Common myeloid progenitor, CD34-positive (primary cell): ENCODE measurements around the gene MS4A6A.
"Not testable (repeated sequence)": the region's sequence is repeated elsewhere in the genome, so short reads cannot be mapped to it uniquely, and the experiment has no call there.

Experiments used
- CTCF ChIA-PET: fragments of 350-600 bp; sonication (Branson Sonifier 250); formaldehyde crosslinking; loops from one replicate; lab custom pipeline; 2021; ENCODE audit warnings: antibody characterized with exemption; lab: Charles Lee
- POLR2A ChIA-PET: fragments of 350-600 bp; sonication (Branson Sonifier 250); formaldehyde crosslinking; loops from one replicate; lab custom pipeline; 2021; ENCODE audit warnings: antibody characterized with exemption; lab: Charles Lee
- DNase-seq, 3 donors: peaks; one replicate each; pipeline versions ENCODE4 v3.0.0 to v3.0.0-alpha.2; 2013
- H3K27ac ChIP-seq, 2 experiments: 1 replicate in 1 of 2; 2 replicates in 1 of 2; pipeline ENCODE4 v1.7.0; 2013; ENCODE audit warnings: inconsistent platforms in 2 of 2, low read length in 2 of 2, mild to moderate bottlenecking in 2 of 2, low read depth in 1 of 2, moderate library complexity in 1 of 2; ENCODE audit not compliant: severe bottlenecking in 2 of 2, insufficient read depth in 1 of 2, poor library complexity in 1 of 2
- H3K27me3 ChIP-seq, 5 experiments: replicated peaks in 2 of 5; 1 replicate in 3 of 5; 2 replicates in 2 of 5; pipeline versions ENCODE4 v1.6.1 to v1.7.0; 2013; ENCODE audit warnings: low read length in 4 of 5, mild to moderate bottlenecking in 2 of 5, moderate library complexity in 2 of 5, inconsistent platforms in 1 of 5; ENCODE audit not compliant: insufficient read depth in 5 of 5, control insufficient read depth in 4 of 5
- H3K36me3 ChIP-seq, 4 experiments: 1 replicate in 2 of 4; 2 replicates in 2 of 4; pipeline versions ENCODE4 v1.6.1 to v1.7.0; 2013; ENCODE audit warnings: low read length in 3 of 4, control low read depth in 1 of 4, mild to moderate bottlenecking in 1 of 4; ENCODE audit not compliant: control insufficient read depth in 4 of 4, insufficient read depth in 4 of 4
- H3K4me1 ChIP-seq, 4 experiments: 1 replicate in 3 of 4; 2 replicates in 1 of 4; pipeline versions ENCODE4 v1.6.1 to v1.7.1; 2013; ENCODE audit warnings: low read length in 3 of 4, mild to moderate bottlenecking in 3 of 4, control low read depth in 1 of 4, inconsistent platforms in 1 of 4, moderate library complexity in 1 of 4; ENCODE audit not compliant: control insufficient read depth in 4 of 4, insufficient read depth in 4 of 4; ENCODE audit errors: control extremely low read depth in 1 of 4
- H3K4me3 ChIP-seq, 7 experiments: 1 replicate in 4 of 7; 2 replicates in 3 of 7; pipeline versions ENCODE4 v1.5.1 to v1.7.0; 2013; ENCODE audit warnings: mild to moderate bottlenecking in 7 of 7, low read length in 6 of 7, moderate library complexity in 6 of 7, inconsistent platforms in 2 of 7, low read depth in 2 of 7, control low read depth in 1 of 7; ENCODE audit not compliant: insufficient read depth in 4 of 7, control insufficient read depth in 1 of 7; ENCODE audit errors: extremely low read depth in 1 of 7
- H3K9me3 ChIP-seq, 5 experiments: 1 replicate in 4 of 5; 2 replicates in 1 of 5; pipeline versions ENCODE4 v1.6.1 to v1.7.1; 2013; ENCODE audit warnings: low read length in 4 of 5, mild to moderate bottlenecking in 2 of 5, inconsistent platforms in 1 of 5, low read depth in 1 of 5, moderate library complexity in 1 of 5; ENCODE audit not compliant: control insufficient read depth in 4 of 5, insufficient read depth in 2 of 5; ENCODE audit errors: control extremely low read depth in 1 of 5
- WGBS: methylation state at CpG from one replicate; pipeline ENCODE4 v1.1.5; 2013; ENCODE audit not compliant: insufficient coverage; 5-methylcytosine and 5-hydroxymethylcytosine counted together

MS4A6A gene

GRCh38 chr11:60195923-60196368, 13.1 kb upstream of the MS4A6A start:
- peaks cover 5 to 16% (median 14%) of the 10 kb centered on the region in 4 experiments for H3K4me1 ChIP-seq
- no peak for DNase-seq
- ChIA-PET POLR2A (no interaction called here), CTCF (no interaction called here)
- H3K27ac ChIP-seq, result no peak overlapping the region
- no peak overlapping the region for H3K4me3 ChIP-seq
- no peaks in the 10 kb centered on the region for H3K36me3 ChIP-seq
- H3K9me3 ChIP-seq, result peaks cover 2 to 12% (median 6%) of the 10 kb centered on the region in 5 experiments
- H3K27me3 ChIP-seq, result no peaks in the 10 kb centered on the region
- WGBS, result 58% methylated on average over 2 of the region's 4 CpGs

GRCh38 chr11:60194511-60194910, 11.6 kb upstream of the MS4A6A start:
- no peak overlapping the region for H3K4me3 ChIP-seq
- CTCF ChIA-PET, result interaction anchor here (1.0 to 1.6 kb wide), 2 partner anchors 11 to 15 kb away, joined by 3 to 6 read pairs; partner anchors contain the start of gene MS4A6A
- H3K27ac ChIP-seq, result peak overlapping the region in 1 of 2 experiments; percentile 63
- POLR2A ChIA-PET, result no interaction called here
- H3K4me1 ChIP-seq, result peaks cover 5 to 16% (median 14%) of the 10 kb centered on the region in 4 experiments
- H3K27me3 ChIP-seq, result no peaks in the 10 kb centered on the region
- H3K9me3 ChIP-seq, result peaks cover 2 to 12% (median 6%) of the 10 kb centered on the region in 5 experiments
- H3K36me3 ChIP-seq, result no peaks in the 10 kb centered on the region
- 90% methylated on average over 3 of the region's 3 CpGs for WGBS
- no peak for DNase-seq

DNA sequence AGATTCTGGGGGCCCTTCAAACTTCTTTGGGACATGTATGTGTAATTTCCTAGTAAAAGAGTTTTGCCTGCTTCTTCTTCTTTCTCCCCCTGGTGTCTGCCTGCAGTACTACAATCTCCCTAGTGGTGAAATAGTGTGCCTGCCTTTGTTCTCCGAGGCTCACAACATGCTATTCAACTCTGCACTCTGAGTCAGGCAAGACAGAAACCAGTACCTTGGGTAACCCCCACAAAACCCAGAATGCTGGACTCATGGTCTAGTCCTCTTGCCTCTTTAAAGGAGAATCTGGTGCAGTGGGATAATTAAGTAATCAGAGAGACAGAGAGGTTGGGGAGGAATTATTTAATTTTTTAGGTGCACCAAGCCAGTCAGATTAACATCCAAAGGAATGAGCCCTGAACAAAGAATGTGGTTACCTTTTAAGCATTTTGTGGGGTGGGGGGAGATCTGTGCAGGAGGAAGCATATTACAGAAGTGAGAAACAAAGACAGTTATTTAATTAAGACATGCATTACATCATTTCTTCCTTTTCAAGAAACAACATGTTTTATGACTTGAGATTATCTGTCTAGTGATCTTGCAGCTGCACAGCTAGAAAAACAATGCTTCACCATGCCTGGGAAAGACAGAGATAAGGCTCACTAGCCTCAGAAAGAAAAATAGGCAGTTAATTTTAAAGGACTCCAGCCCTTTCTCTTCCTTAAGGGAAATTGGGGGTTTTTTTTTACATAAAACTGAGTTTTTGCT, 11.0 kb upstream of the MS4A6A start:
- Histone ChIP-seq H3K27me3 (no peaks in the 10 kb centered on the region), H3K27ac (peak overlapping the region in 1 of 2 experiments; percentile 63), H3K4me1 (peaks cover 5 to 16% (median 14%) of the 10 kb centered on the region in 4 experiments), H3K9me3 (peaks cover 2 to 12% (median 6%) of the 10 kb centered on the region in 5 experiments), H3K36me3 (no peaks in the 10 kb centered on the region), H3K4me3 (no peak overlapping the region)
- ChIA-PET CTCF (interaction anchor here (1.6 kb wide), 1 partner anchor 10 kb away, joined by 6 read pairs; the partner anchor contains the start of gene MS4A6A), POLR2A (no interaction called here)
- no CpG with 5 or more reads among the region's 1 CpG for WGBS
- DNase-seq, result peak; percentile 80 to 90 (median 82)

- DNase-seq, result peak in 2 of 3 donors; percentile 31 to 39
- POLR2A ChIA-PET, H3K27ac ChIP-seq, CTCF ChIA-PET, H3K36me3 ChIP-seq, H3K27me3 ChIP-seq, H3K4me3 ChIP-seq: not testable (repeated sequence)
- Histone ChIP-seq H3K4me1 (peaks cover 5 to 21% (median 14%) of the 10 kb centered on the region in 4 experiments), H3K9me3 (peaks cover 2 to 12% (median 6%) of the 10 kb centered on the region in 5 experiments)
- WGBS, result 90% methylated on average over 2 of the region's 4 CpGs
These were observed 9.7 kb upstream of the MS4A6A start for GRCh38 chr11:60192564-60192963.

DNA sequence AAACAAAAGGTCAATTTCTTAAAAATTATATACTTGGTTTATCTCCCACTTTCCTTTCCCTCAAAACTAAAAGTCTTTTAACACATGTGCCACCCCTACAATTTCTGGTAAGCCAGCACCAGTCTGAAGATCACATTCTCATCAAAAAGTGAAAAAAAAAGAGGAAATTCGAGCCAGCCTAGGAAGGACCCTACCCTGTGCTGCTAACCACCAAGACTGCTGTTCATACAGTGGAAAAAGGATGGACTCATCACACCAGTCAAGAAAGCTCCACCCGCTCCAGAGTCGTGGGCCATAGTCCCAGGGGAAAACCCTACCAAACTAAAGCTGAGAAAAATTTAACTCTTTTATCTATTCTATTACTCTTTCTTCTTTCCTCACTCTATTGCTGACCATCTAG, 5.6 kb upstream of the MS4A6A start:
- H3K36me3 ChIP-seq, POLR2A ChIA-PET, H3K27me3 ChIP-seq, H3K4me3 ChIP-seq, H3K27ac ChIP-seq: not testable (repeated sequence)
- CTCF ChIA-PET, result interaction anchor here (0.7 to 1.3 kb wide), 2 partner anchors 19 to 321 kb away, joined by 3 read pairs; no protein-coding TSS in a partner anchor
- Histone ChIP-seq H3K4me1 (peaks cover 5 to 13% (median 8%) of the 10 kb centered on the region in 4 experiments), H3K9me3 (peaks cover 2 to 20% (median 8%) of the 10 kb centered on the region in 5 experiments)
- peak; percentile 22 to 79 (median 73) for DNase-seq
- 0% methylated on average over 3 of the region's 3 CpGs for WGBS

- POLR2A ChIA-PET, H3K27ac ChIP-seq, DNase-seq, H3K9me3 ChIP-seq, H3K36me3 ChIP-seq, H3K27me3 ChIP-seq, H3K4me3 ChIP-seq, CTCF ChIA-PET: not testable (repeated sequence)
- WGBS, result 100% methylated on average over 1 of the region's 2 CpGs
- peaks cover 7 to 26% (median 20%) of the 10 kb centered on the region in 4 experiments for H3K4me1 ChIP-seq
These were observed 3.2 kb upstream of the MS4A6A start for GRCh38 chr11:60186128-60186527.

DNA sequence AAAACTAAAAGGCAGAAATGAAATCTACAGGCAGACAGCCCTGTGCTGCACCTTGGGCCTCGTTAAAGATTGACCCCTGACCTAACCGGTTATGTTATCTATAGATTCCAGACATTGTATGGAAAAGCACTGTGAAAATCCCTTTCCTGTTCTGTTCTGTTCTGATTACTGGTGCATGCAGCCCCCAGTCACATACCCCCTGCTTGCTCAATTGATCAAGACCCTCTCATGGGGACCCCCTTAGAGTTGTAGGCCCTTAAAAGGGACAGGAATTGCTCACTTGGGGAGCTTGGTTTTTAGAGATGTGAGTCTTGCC, 2.6 kb upstream of the MS4A6A start:
- DNase-seq, result peak in 1 of 3 donors; percentile 48
- H3K36me3 ChIP-seq, H3K9me3 ChIP-seq, POLR2A ChIA-PET, CTCF ChIA-PET, H3K4me3 ChIP-seq, H3K27me3 ChIP-seq, H3K27ac ChIP-seq: not testable (repeated sequence)
- WGBS, result 58% methylated on average over 2 of the region's 2 CpGs
- H3K4me1 ChIP-seq, result peaks cover 7 to 26% (median 20%) of the 10 kb centered on the region in 4 experiments
